OCI-LY7 (cell line): ENCODE data around the gene DYNLT4. TPM values are rescaled to one million over a fixed set of nuclear protein-coding genes. Genes with fewer than 3 reads are reported as not detected.
A peak's percentile ranks its signal among the peaks of the same experiment; 100 is the strongest.

Experiments used
- BruUV-seq: library from RNA; stranded (reverse); fragments of 400-500 nt; replicated peaks from 2 replicates; lab custom pipeline; 2021; lab: Mats Ljungman, UMichigan
- CTCF ChIA-PET: fragments of 300-600 bp; sonication (Branson Sonifier 250); formaldehyde crosslinking; loops from one replicate; lab custom pipeline; 2022; ENCODE audit warnings: antibody characterized with exemption; ENCODE audit not compliant: unreplicated experiment; lab: Charles Lee
- POLR2A ChIA-PET: fragments of 300-600 bp; sonication (Branson Sonifier 250); formaldehyde crosslinking; loops from one replicate; lab custom pipeline; 2022; ENCODE audit warnings: antibody characterized with exemption; lab: Charles Lee
- DNase-seq: peaks from one replicate; pipeline ENCODE4 v3.0.0-alpha.2; 2015; ENCODE audit warnings: low spot score
- H2AFZ ChIP-seq: fragments of 200-600 bp; sonication (generic), shearing (Covaris generic); 2 replicates; pipeline ENCODE4 v1.6.1; 2014; ENCODE audit warnings: mild to moderate bottlenecking, antibody characterized with exemption, low read length, moderate library complexity
- H3K27ac ChIP-seq: fragments of 200-600 bp; sonication (generic); 2 replicates; pipeline ENCODE4 v1.5.1; 2014; ENCODE audit warnings: mixed run types, low read depth, mild to moderate bottlenecking, moderate library complexity, low read length, inconsistent platforms; ENCODE audit not compliant: poor library complexity, severe bottlenecking
- H3K36me3 ChIP-seq: fragments of 200-600 bp; sonication (generic); 2 replicates; pipeline ENCODE4 v1.6.1; 2014; ENCODE audit warnings: mild to moderate bottlenecking, antibody characterized with exemption, low read length, moderate library complexity, mixed read lengths; ENCODE audit not compliant: insufficient read depth
- H3K4me1 ChIP-seq: fragments of 200-600 bp; sonication (generic); 2 replicates; pipeline ENCODE4 v1.5.1; 2014; ENCODE audit warnings: mild to moderate bottlenecking, low read length; ENCODE audit not compliant: insufficient read depth, poor library complexity, severe bottlenecking
- H3K4me2 ChIP-seq: fragments of 200-600 bp; sonication (generic); 2 replicates; pipeline ENCODE4 v1.6.1; 2014; ENCODE audit warnings: mild to moderate bottlenecking, low read length
- H3K4me3 ChIP-seq: fragments of 200-600 bp; sonication (generic); 2 replicates; pipeline ENCODE4 v1.5.1; 2014; ENCODE audit warnings: mild to moderate bottlenecking, low read depth, low read length; ENCODE audit not compliant: poor library complexity, severe bottlenecking
- H3K79me2 ChIP-seq: fragments of 200-600 bp; sonication (generic); 2 replicates; pipeline ENCODE4 v1.6.1; 2016; ENCODE audit warnings: low read depth, mild to moderate bottlenecking, low read length, moderate library complexity, mixed read lengths; ENCODE audit not compliant: insufficient read depth
- H3K9me2 ChIP-seq: fragments of 200-600 bp; sonication (generic); 2 replicates; pipeline ENCODE4 v1.6.1; 2016; ENCODE audit warnings: mild to moderate bottlenecking, low read length, mixed read lengths; ENCODE audit not compliant: insufficient read depth
- H3K9me3 ChIP-seq: fragments of 200-600 bp; sonication (generic); 2 replicates; pipeline ENCODE4 v1.6.1; 2014; ENCODE audit warnings: mild to moderate bottlenecking, mixed run types, low read length, mixed read lengths
- H4K20me1 ChIP-seq: fragments of 200-600 bp; sonication (generic); 2 replicates; pipeline ENCODE4 v1.6.1; 2014; ENCODE audit warnings: mild to moderate bottlenecking, antibody characterized with exemption, low read length, moderate library complexity, mixed read lengths; ENCODE audit not compliant: insufficient read depth
- EZH2phosphoT487 ChIP-seq: fragments of 200-600 bp; sonication (generic); IDR thresholded peaks from 2 replicates; pipeline ENCODE4 v1.6.1; 2018; ENCODE audit warnings: low read depth, borderline replicate concordance, mild to moderate bottlenecking, mixed run types, antibody characterized with exemption, low read length, moderate library complexity, mixed read lengths
- intact Hi-C: fragments of 100-400 bp; cut with micrococcal nuclease; formaldehyde crosslinking; loops from one replicate; pipeline ENCODE4 v1.10.0; 2022; ENCODE audit not compliant: unreplicated experiment
- total RNA-seq, 2 experiments: library from RNA; depleted of rRNA in 1 of 2; stranded (reverse); fragments of >200 nt in 1 of 2; shearing (Covaris generic) in 1 of 2; gene quantifications; 2 replicates each; pipeline ENCODE4 v1.2.3, GENCODE V29; 2014 to 2022
- TF ChIP-seq, protein P1 (sequence below): fragments of 200-600 bp; sonication (generic); conservative IDR thresholded peaks from 2 replicates; pipeline ENCODE4 v1.5.1; 2014; ENCODE audit warnings: mild to moderate bottlenecking, antibody characterized with exemption, low read length, moderate library complexity, mixed read lengths

Gene DYNLT4
- total RNA-seq, 2 experiments from 2014 or later = not detected

DNA sequence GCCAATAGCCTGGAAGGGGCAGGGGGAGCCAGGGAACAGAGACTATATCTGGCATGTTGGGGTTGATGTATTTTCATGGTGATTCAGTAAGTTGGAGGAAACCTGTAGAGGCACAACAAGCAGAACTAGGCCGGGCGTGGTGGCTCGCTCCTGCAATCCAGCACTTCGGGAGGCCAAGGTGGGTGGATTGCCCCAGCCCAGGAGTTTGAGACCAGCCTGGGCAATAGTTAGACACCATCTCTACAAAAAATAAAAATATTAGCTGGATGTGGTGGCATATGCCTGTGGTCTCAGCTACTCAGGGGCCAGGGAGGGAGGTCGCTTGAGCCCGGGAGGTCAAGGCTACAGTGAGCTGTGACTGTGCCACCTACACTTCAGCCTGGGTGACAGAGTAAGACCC is 46.0 kb upstream of the DYNLT4 start:
- Histone ChIP-seq H2AFZ (no peak overlapping the region), H3K27ac (no peak overlapping the region), H3K36me3 (peaks cover 18% of the 10 kb centered on the region), H4K20me1 (no peaks in the 10 kb centered on the region), H3K4me3 (no peak overlapping the region), H3K9me2 (no peaks in the 10 kb centered on the region), H3K4me1 (peaks cover 9% of the 10 kb centered on the region), H3K9me3 (no peaks in the 10 kb centered on the region), H3K4me2 (no peak overlapping the region), H3K79me2 (no peaks in the 10 kb centered on the region)
- DNase-seq = no peak
- ChIA-PET POLR2A (interaction anchor here (0.6 kb wide), 1 partner anchor 9 kb away, joined by 3 read pairs; no protein-coding TSS in a partner anchor), CTCF (no interaction called here)
- intact Hi-C loops = no loop called here
- TF ChIP-seq, protein P1, sequence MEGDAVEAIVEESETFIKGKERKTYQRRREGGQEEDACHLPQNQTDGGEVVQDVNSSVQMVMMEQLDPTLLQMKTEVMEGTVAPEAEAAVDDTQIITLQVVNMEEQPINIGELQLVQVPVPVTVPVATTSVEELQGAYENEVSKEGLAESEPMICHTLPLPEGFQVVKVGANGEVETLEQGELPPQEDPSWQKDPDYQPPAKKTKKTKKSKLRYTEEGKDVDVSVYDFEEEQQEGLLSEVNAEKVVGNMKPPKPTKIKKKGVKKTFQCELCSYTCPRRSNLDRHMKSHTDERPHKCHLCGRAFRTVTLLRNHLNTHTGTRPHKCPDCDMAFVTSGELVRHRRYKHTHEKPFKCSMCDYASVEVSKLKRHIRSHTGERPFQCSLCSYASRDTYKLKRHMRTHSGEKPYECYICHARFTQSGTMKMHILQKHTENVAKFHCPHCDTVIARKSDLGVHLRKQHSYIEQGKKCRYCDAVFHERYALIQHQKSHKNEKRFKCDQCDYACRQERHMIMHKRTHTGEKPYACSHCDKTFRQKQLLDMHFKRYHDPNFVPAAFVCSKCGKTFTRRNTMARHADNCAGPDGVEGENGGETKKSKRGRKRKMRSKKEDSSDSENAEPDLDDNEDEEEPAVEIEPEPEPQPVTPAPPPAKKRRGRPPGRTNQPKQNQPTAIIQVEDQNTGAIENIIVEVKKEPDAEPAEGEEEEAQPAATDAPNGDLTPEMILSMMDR = no peak
- TF ChIP-seq EZH2phosphoT487 = no peak
- BruUV-seq = no TSS peak

DNA sequence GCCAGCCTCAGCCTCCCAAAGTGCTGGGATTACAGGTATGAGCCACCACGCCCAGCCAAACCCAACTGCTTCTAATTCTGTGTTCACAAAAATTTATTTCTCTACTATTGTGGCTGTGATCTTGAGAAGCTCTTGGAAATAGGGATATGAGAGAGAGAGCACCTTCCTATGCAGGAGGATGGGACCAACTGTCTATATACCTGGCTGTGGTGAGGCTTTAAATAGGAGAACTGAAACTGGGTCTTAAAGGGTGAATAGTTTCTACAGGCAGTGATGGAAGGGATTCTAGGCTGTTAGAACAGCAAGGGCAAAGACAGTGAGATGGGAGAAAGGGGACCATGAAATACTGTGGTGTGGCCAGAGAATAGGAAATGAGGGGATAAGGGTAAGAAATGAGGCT is 44.2 kb upstream of the DYNLT4 start:
- H2AFZ ChIP-seq = no peak overlapping the region
- peak; percentile 47 for DNase-seq
- no peak overlapping the region for H3K27ac ChIP-seq
- no peaks in the 10 kb centered on the region for H3K79me2 ChIP-seq
- no peak overlapping the region for H3K4me3 ChIP-seq
- H3K9me2 ChIP-seq = no peaks in the 10 kb centered on the region
- H4K20me1 ChIP-seq = no peaks in the 10 kb centered on the region
- no peaks in the 10 kb centered on the region for H3K9me3 ChIP-seq
- intact Hi-C loops = no loop called here
- ChIA-PET POLR2A (no interaction called here), CTCF (no interaction called here)
- no TSS peak for BruUV-seq
- peaks cover 9% of the 10 kb centered on the region for H3K4me1 ChIP-seq
- peaks cover 11% of the 10 kb centered on the region; the same call in 1 of the 2 replicates for H3K36me3 ChIP-seq
- no peak overlapping the region for H3K4me2 ChIP-seq
- TF ChIP-seq, protein P1 = no peak
- TF ChIP-seq EZH2phosphoT487 = no peak

DNA sequence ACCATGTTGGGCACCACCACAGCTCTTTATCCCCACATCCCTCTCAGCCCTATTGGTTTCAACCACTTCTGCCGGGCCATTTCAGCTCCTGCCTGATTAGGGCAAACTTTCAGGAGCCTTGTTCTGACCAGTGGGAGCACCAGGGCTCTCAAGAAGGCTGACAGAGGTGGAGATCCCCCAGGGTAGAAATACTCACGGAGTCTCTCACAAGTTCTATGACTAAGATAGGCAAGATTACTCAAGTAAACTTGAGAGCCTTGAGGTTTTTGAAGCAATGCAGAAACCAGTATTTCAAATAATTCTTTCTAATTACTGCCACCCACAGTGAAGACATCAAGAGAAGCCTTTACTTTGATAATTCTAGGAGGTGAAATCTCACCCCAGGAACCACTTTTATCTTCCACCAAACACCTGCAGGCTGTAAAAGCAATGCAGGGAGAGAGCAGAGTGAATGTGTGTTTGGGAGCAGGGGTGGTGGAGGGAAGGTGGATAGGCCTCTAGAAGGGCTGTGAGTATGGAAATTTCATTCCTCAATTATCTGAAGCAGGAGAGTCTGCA is 42.5 kb upstream of the DYNLT4 start:
- H3K9me3 ChIP-seq = no peaks in the 10 kb centered on the region
- 0 out of 2 replicates have a peak, but pooled peaks cover 7% of the 10 kb centered on the region for H3K36me3 ChIP-seq
- POLR2A ChIA-PET = no interaction called here
- no TSS peak for BruUV-seq
- H2AFZ ChIP-seq = no peak overlapping the region
- no peaks in the 10 kb centered on the region for H3K79me2 ChIP-seq
- peaks cover 9% of the 10 kb centered on the region for H3K4me1 ChIP-seq
- intact Hi-C loops = no loop called here
- no peak for DNase-seq
- no peak overlapping the region for H3K4me2 ChIP-seq
- TF ChIP-seq EZH2phosphoT487 = no peak
- TF ChIP-seq, protein P1 = no peak
- H3K9me2 ChIP-seq = no peaks in the 10 kb centered on the region
- H3K4me3 ChIP-seq = no peak overlapping the region
- CTCF ChIA-PET = interaction anchor here (0.5 kb wide), 1 partner anchor 163 kb away, joined by 17 read pairs; no protein-coding TSS in a partner anchor
- H4K20me1 ChIP-seq = no peaks in the 10 kb centered on the region
- no peak overlapping the region for H3K27ac ChIP-seq
